Measurements from ENCODE around the gene DEDD2. TPM values are rescaled to one million over a fixed set of nuclear protein-coding genes. Genes with fewer than 3 reads are reported as not detected.

Gene DEDD2
- total RNA-seq, 1 experiment from 2014 or later = 32.7 TPM

- Histone ChIP-seq H3K4me2 (ENCODE audit: low read length) (no peak overlapping the region), H3K27ac (ENCODE audit: low read depth, low read length) (no peak overlapping the region), H3K9ac (ENCODE audit: low read length) (no peak overlapping the region), H3K27me3 (ENCODE audit: insufficient read depth, low read length) (no peaks in the 10 kb centered on the region), H3K79me2 (ENCODE audit: insufficient read depth, low read length) (peaks cover 54% of the 10 kb centered on the region; the same call in 1 of the 2 replicates), H3K9me2 (ENCODE audit: insufficient read depth) (no peaks in the 10 kb centered on the region), H3K4me3 (replicated peaks in 1 of 2; ENCODE audit: low read depth in 1 of 2, low read length in 2 of 2) (no peak overlapping the region), H4K20me1 (ENCODE audit: insufficient read depth) (no peaks in the 10 kb centered on the region), H2AFZ (ENCODE audit: low read depth, low read length, poor library complexity, severe bottlenecking) (no peak overlapping the region), H3K9me3 (ENCODE audit: control insufficient read depth in 1 of 2, insufficient read depth in 1 of 2, low read depth in 1 of 2, low read length in 2 of 2) (no peaks in the 10 kb centered on the region), H3K4me1 (ENCODE audit: control insufficient read depth in 1 of 2, insufficient read depth in 2 of 2, low read length in 2 of 2) (no peaks in the 10 kb centered on the region), H3K36me3 (ENCODE audit: control insufficient read depth in 1 of 2, insufficient read depth in 2 of 2, low read length in 2 of 2) (peaks cover 50% of the 10 kb centered on the region in 2 experiments; a peak in 3 of 4 replicates)
- intact Hi-C loops (cut with micrococcal nuclease) = no loop called here
- no TSS peak for BruUV-seq (replicated peaks)
- ChIA-PET CTCF (no interaction called here), POLR2A (no interaction called here), RAD21 (ENCODE audit: low non-redundant PET in 1 of 2, low total read pairs in 2 of 2, uncharacterized antibody in 2 of 2, unreplicated experiment in 2 of 2) (no interaction called here)
- ATAC-seq (no peak), DNase-seq (ENCODE audit: low read depth, low spot score) (no peak)
- TF ChIP-seq EZH2phosphoT487 (IDR thresholded peaks at IDR 0.05; ENCODE audit: borderline replicate concordance) = no peak
- no peak for TF ChIP-seq SIN3A (IDR thresholded peaks at IDR 0.05; ENCODE audit: low read depth)
- TF ChIP-seq ZNF274 (IDR thresholded peaks at IDR 0.05; ENCODE audit: low read depth, low read length) = no peak
Measured at GRCh38 chr19:42232435-42232834, 15.0 kb upstream of the DEDD2 start.

- ChIA-PET RAD21 (ENCODE audit: low non-redundant PET in 1 of 2, low total read pairs in 2 of 2, uncharacterized antibody in 2 of 2, unreplicated experiment in 2 of 2) (no interaction called here), POLR2A (interaction anchor here (0.5 kb wide), 1 partner anchor 66 kb away, joined by 3 read pairs; no protein-coding TSS in a partner anchor), CTCF (no interaction called here)
- H3K9me3 ChIP-seq (ENCODE audit: control insufficient read depth in 1 of 2, insufficient read depth in 1 of 2, low read depth in 1 of 2, low read length in 2 of 2) = no peaks in the 10 kb centered on the region
- H2AFZ ChIP-seq (ENCODE audit: low read depth, low read length, poor library complexity, severe bottlenecking) = no peak overlapping the region
- peaks cover 40 to 50% of the 10 kb centered on the region in 2 experiments; a peak in 3 of 4 replicates for H3K36me3 ChIP-seq (ENCODE audit: control insufficient read depth in 1 of 2, insufficient read depth in 2 of 2, low read length in 2 of 2)
- no peak for ATAC-seq
- no peak overlapping the region for H3K4me3 ChIP-seq (replicated peaks in 1 of 2; ENCODE audit: low read depth in 1 of 2, low read length in 2 of 2)
- intact Hi-C loops (cut with micrococcal nuclease) = no loop called here
- no peaks in the 10 kb centered on the region for H4K20me1 ChIP-seq (ENCODE audit: insufficient read depth)
- no TSS peak for BruUV-seq (replicated peaks)
- no peak overlapping the region for H3K4me2 ChIP-seq (ENCODE audit: low read length)
- H3K79me2 ChIP-seq (ENCODE audit: insufficient read depth, low read length) = peaks cover 61% of the 10 kb centered on the region; the same call in 1 of the 2 replicates
- H3K9me2 ChIP-seq (ENCODE audit: insufficient read depth) = no peaks in the 10 kb centered on the region
- no peaks in the 10 kb centered on the region for H3K27me3 ChIP-seq (ENCODE audit: insufficient read depth, low read length)
- TF ChIP-seq ZBTB33 (IDR thresholded peaks at IDR 0.05; ENCODE audit: extremely low read depth, insufficient replicate concordance, low read length) = no peak
- TF ChIP-seq ATF3 (IDR thresholded peaks at IDR 0.05) = no peak
- TF ChIP-seq EGR1 (IDR thresholded peaks at IDR 0.05; ENCODE audit: low read depth) = no peak
- TF ChIP-seq CTCF (IDR thresholded peaks at IDR 0.05 in 2 of 3, conservative IDR thresholded peaks at IDR 0.05 in 1 of 3; ENCODE audit: borderline replicate concordance in 1 of 3, insufficient read depth in 1 of 3, low read depth in 2 of 3, low read length in 2 of 3) = no peak
- TF ChIP-seq ELF1 (IDR thresholded peaks at IDR 0.05; ENCODE audit: borderline replicate concordance, low read depth) = no peak
- no peak for TF ChIP-seq CBX3 (IDR thresholded peaks at IDR 0.05; ENCODE audit: low read depth)
- no peak; the same call in 1 of the 2 replicates for TF ChIP-seq POLR2AphosphoS5 (IDR thresholded peaks at IDR 0.05; ENCODE audit: low read depth, low read length)
- H3K27ac ChIP-seq (ENCODE audit: low read depth, low read length) = no peak overlapping the region
- H3K9ac ChIP-seq (ENCODE audit: low read length) = no peak overlapping the region
- DNase-seq (ENCODE audit: low read depth, low spot score) = no peak
- H3K4me1 ChIP-seq (ENCODE audit: control insufficient read depth in 1 of 2, insufficient read depth in 2 of 2, low read length in 2 of 2) = no peaks in the 10 kb centered on the region
Measured at GRCh38 chr19:42230571-42230970, 13.1 kb upstream of the DEDD2 start.
